Neural cell (in vitro differentiated cells): ENCODE results near the gene RBM15. TPM values are rescaled to one million over a fixed set of nuclear protein-coding genes. Genes with fewer than 3 reads are reported as not detected.

Source experiments
- H2AFZ ChIP-seq: fragments of 200-600, 300-800 bp; sonication (generic), shearing (Covaris generic); 2 replicates; pipeline ENCODE4 v1.6.0; 2014; ENCODE audit warnings: low read depth, mild to moderate bottlenecking, antibody characterized with exemption, low read length, moderate library complexity
- H3F3A ChIP-seq: fragments of 200-600 bp; shearing (Covaris generic); 2 replicates; pipeline ENCODE4 v1.6.1; 2016; ENCODE audit warnings: mild to moderate bottlenecking, moderate library complexity, mixed read lengths, antibody characterized with exemption, low read length; ENCODE audit not compliant: insufficient read depth, poor library complexity, severe bottlenecking
- H3K27ac ChIP-seq: fragments of 200-600, 300-800 bp; sonication (generic), shearing (Covaris generic); 2 replicates; pipeline ENCODE4 v1.5.1; 2014; ENCODE audit warnings: mild to moderate bottlenecking, low read length, moderate library complexity
- H3K27me3 ChIP-seq: fragments of 300-800, 200-600 bp; sonication (generic), shearing (Covaris generic); 2 replicates; pipeline ENCODE4 v1.6.0; 2014; ENCODE audit warnings: mild to moderate bottlenecking, low read depth, low read length, moderate library complexity; ENCODE audit not compliant: insufficient read depth
- H3K36me3 ChIP-seq: fragments of 300-800, 200-600 bp; sonication (generic), shearing (Covaris generic); 2 replicates; pipeline ENCODE4 v1.5.1; 2014; ENCODE audit warnings: mild to moderate bottlenecking, antibody characterized with exemption, low read length, moderate library complexity; ENCODE audit not compliant: insufficient read depth
- H3K4me2 ChIP-seq: fragments of 300-800, 200-600 bp; sonication (generic), shearing (Covaris generic); 2 replicates; pipeline ENCODE4 v1.6.0; 2014; ENCODE audit warnings: mild to moderate bottlenecking, low read length
- H3K4me3 ChIP-seq: fragments of 300-800, 200-600 bp; sonication (generic), shearing (Covaris generic); 2 replicates; pipeline ENCODE4 v1.5.1; 2014; ENCODE audit warnings: mild to moderate bottlenecking, low read length, moderate library complexity
- H3K79me2 ChIP-seq: fragments of 200-600 bp; shearing (Covaris generic); replicated peaks from 2 replicates; pipeline ENCODE4 v1.6.0; 2014; ENCODE audit warnings: mild to moderate bottlenecking, low read length, moderate library complexity; ENCODE audit not compliant: insufficient read depth
- H3K9ac ChIP-seq: fragments of 300-800, 200-600 bp; sonication (generic), shearing (Covaris generic); 2 replicates; pipeline ENCODE4 v1.6.1; 2016; ENCODE audit warnings: mild to moderate bottlenecking, low read length, mixed read lengths
- H3K9me2 ChIP-seq: fragments of 200-600 bp; shearing (Covaris generic); 2 replicates; pipeline ENCODE4 v1.6.1; 2016; ENCODE audit warnings: mild to moderate bottlenecking, low read length, mixed read lengths; ENCODE audit not compliant: insufficient read depth
- H3K9me3 ChIP-seq: fragments of 200-600, 300-800 bp; sonication (generic), shearing (Covaris generic); 2 replicates; pipeline ENCODE4 v1.6.1; 2016; ENCODE audit warnings: mild to moderate bottlenecking, mixed run types, low read length, moderate library complexity, mixed read lengths
- H4K20me1 ChIP-seq: fragments of 200-600 bp; shearing (Covaris generic); 2 replicates; pipeline ENCODE4 v1.6.1; 2016; ENCODE audit warnings: mild to moderate bottlenecking, mixed run types; ENCODE audit not compliant: insufficient read depth
- CTCF ChIP-seq: fragments of 450-650 bp; IDR thresholded peaks from 2 replicates; pipeline ENCODE4 v1.5.1; 2014; ENCODE audit warnings: antibody characterized with exemption, mild to moderate bottlenecking, moderate library complexity; ENCODE audit not compliant: poor library complexity, severe bottlenecking
- EP300 ChIP-seq: fragments of 450-650 bp; conservative IDR thresholded peaks from 2 replicates; pipeline ENCODE4 v1.6.1; 2014; ENCODE audit warnings: antibody characterized with exemption, mild to moderate bottlenecking, moderate library complexity; ENCODE audit not compliant: poor library complexity, severe bottlenecking
- EZH2 ChIP-seq: fragments of 200-600, 300-800 bp; shearing (Covaris generic), sonication (generic); IDR thresholded peaks from 2 replicates; pipeline ENCODE4 v1.6.1; 2014; ENCODE audit warnings: antibody characterized with exemption, low read length, borderline replicate concordance, mild to moderate bottlenecking; ENCODE audit not compliant: insufficient read depth, poor library complexity, severe bottlenecking
- MXI1 ChIP-seq: fragments of 450-650 bp; conservative IDR thresholded peaks from 2 replicates; pipeline ENCODE4 v1.6.1; 2014; ENCODE audit warnings: antibody characterized with exemption, mild to moderate bottlenecking; ENCODE audit not compliant: poor library complexity, severe bottlenecking
- POLR2AphosphoS5 ChIP-seq: IDR thresholded peaks from 2 replicates; pipeline ENCODE4 v1.6.1; 2012
- RAD21 ChIP-seq: fragments of 450-650 bp; conservative IDR thresholded peaks from 2 replicates; pipeline ENCODE4 v1.6.1; 2014; ENCODE audit warnings: antibody characterized with exemption, mild to moderate bottlenecking, moderate library complexity
- REST ChIP-seq: IDR thresholded peaks from 2 replicates; pipeline ENCODE4 v1.6.1; 2012; ENCODE audit warnings: borderline replicate concordance
- SMC3 ChIP-seq: fragments of 450-650 bp; conservative IDR thresholded peaks from 2 replicates; pipeline ENCODE4 v1.6.1; 2014; ENCODE audit warnings: antibody characterized with exemption, mild to moderate bottlenecking, moderate library complexity; ENCODE audit not compliant: poor library complexity
- TAF1 ChIP-seq: IDR thresholded peaks from 2 replicates; pipeline ENCODE4 v1.6.1; 2012; ENCODE audit warnings: low read depth
- polyA plus RNA-seq: library from polyadenylated mRNA; depleted of rRNA; stranded (reverse); fragments of >200 nt; gene quantifications from 2 replicates; pipeline ENCODE4 v1.2.3, GENCODE V29; 2014

Gene RBM15
- polyA plus RNA-seq, 1 donor from 2014 or later, result 8.1 TPM

GRCh38 chr1:110360431-110360830 is 21.3 kb downstream of the RBM15 start:
- H3K27ac ChIP-seq, result no peak overlapping the region
- peaks cover 18% of the 10 kb centered on the region for H3K79me2 ChIP-seq
- H3K9me3 ChIP-seq, result no peaks in the 10 kb centered on the region
- H4K20me1 ChIP-seq, result no peaks in the 10 kb centered on the region
- H3K9me2 ChIP-seq, result no peaks in the 10 kb centered on the region
- no peak overlapping the region for H3K4me2 ChIP-seq
- H3K27me3 ChIP-seq, result no peaks in the 10 kb centered on the region
- no peak overlapping the region for H2AFZ ChIP-seq
- TF ChIP-seq POLR2AphosphoS5, result no peak
- no peak for TF ChIP-seq CTCF
- no peak for TF ChIP-seq MXI1
- TF ChIP-seq TAF1, result no peak
- TF ChIP-seq EP300, result no peak
- TF ChIP-seq SMC3, result no peak
- no peak for TF ChIP-seq EZH2
- no peak for TF ChIP-seq REST
- no peak for TF ChIP-seq RAD21
- H3F3A ChIP-seq, result no peaks in the 10 kb centered on the region
- H3K36me3 ChIP-seq, result no peaks in the 10 kb centered on the region
- no peak overlapping the region for H3K4me3 ChIP-seq
- no peak overlapping the region for H3K9ac ChIP-seq

GRCh38 chr1:110361856-110362255 is 22.7 kb downstream of the RBM15 start:
- Histone ChIP-seq H3K79me2 (peaks cover 14% of the 10 kb centered on the region), H3K36me3 (no peaks in the 10 kb centered on the region), H3K27ac (no peak overlapping the region), H3K9me2 (no peaks in the 10 kb centered on the region), H4K20me1 (no peaks in the 10 kb centered on the region), H2AFZ (no peak overlapping the region), H3K27me3 (no peaks in the 10 kb centered on the region), H3K9ac (no peak overlapping the region), H3K4me2 (no peak overlapping the region), H3F3A (no peaks in the 10 kb centered on the region), H3K4me3 (no peak overlapping the region), H3K9me3 (no peaks in the 10 kb centered on the region)
- TF ChIP-seq MXI1 (no peak), SMC3 (no peak), TAF1 (no peak), POLR2AphosphoS5 (no peak), RAD21 (no peak), CTCF (no peak), EZH2 (no peak), REST (no peak), EP300 (no peak)
